ENCODE measurements around the gene ZFR2.
"Not testable (repeated sequence)": the region's sequence is repeated elsewhere in the genome, so short reads cannot be mapped to it uniquely, and the experiment has no call there.

The ZFR2 gene

DNA sequence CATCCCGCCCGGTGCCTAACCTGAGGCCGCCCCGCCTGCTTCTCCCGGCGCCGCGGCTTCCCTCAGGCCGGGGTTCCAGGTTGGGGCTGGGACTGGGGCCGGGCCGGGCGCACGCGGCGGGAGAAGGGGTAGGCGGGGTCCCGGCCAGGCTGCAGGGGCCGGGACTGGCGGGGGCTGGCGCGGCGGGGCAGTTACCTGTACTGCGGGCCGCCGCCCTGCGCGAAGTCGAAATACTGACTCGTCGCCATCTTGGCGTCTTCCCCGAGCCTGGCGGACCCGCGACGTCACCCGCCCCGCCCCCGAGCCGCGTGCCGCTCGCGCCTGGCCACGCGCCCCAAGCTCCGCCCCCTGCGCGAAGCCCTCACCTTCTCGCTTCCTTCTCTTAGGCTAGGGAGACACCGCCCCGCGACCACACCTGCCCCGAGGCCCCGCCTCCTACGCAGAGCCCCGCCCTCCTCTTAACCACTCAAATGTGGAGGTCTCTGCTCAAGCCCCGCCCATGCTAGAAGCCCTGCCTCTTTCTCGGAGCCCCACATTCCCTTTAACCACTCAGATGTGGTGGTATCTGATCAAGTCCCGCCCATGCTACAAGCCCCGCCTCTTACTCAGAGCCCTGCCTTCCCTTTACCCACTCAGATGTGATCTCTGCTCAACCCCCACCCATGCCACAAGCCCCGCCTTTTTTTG, at the start of gene ZFR2:
ZFR2 (minus strand) TSS at position 269 of the 687 bp plus-strand sequence; CDS start at position 248, 21 bp downstream.
- no peak for FAIRE-seq
- no peak for DNase-seq (ENCODE audit: insufficient read length, low spot score)

DNA sequence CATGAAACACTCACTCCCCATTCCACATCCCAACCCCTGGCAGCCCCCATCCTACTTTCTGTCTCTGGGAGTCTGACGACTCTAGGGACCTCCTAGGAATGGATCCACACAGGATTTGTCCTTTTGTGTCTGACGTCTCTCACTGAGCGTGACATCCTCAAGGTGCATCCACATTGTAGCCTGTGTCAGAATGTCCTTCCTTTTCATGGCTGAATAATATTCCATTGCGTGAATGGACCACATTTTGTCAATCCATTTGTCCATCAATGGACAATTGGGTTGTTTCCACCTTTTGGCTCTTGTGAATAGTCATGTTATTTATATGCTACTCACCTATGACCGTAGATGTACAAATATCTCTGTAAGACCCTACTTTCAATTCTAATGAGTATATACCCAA, 47.2 kb upstream of the ZFR2 start:
- FAIRE-seq (no peak), DNase-seq (ENCODE audit: insufficient read length, low spot score) (no peak)

DNA sequence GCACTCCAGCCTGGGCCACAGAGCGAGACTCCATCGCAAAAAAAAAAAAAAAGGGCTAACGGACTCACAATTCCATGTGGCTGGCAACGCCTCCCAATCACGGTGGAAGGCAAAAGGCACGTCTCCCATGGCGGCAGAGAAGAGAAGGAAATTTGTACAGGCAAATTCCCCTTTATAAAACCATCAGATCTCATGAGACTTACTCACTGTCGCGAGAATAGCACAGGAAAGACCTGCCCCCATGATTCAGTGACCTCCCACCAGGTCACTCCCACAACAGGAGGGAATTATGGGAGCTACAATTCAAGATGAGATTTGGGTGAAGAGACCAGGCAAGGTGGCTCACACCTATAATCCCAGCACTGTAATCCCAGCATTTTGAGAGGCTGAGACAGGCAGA, 45.4 kb upstream of the ZFR2 start:
- FAIRE-seq: no peak
- DNase-seq (ENCODE audit: insufficient read length, low spot score): no peak

DNA sequence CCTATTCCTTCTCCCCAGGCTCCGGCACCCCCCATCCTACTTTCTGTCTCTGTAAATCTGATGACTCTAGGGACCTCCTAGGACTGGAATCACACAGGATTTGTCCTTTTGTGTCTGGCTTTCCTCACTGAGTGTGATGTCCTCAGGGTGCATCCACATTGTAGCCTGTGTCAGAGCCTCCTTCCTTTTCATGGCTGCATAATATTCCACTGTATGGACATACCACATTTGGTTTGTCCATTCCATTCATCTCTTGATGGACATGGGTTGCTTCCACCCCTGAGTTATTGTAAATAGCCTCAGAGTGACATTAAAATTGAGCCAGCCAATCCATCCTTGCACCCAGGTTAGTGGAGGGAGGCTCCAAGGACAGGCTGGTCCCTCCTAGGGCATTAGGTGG, 41.3 kb upstream of the ZFR2 start:
- DNase-seq (ENCODE audit: insufficient read length, low spot score) (no peak), FAIRE-seq (no peak)

DNA sequence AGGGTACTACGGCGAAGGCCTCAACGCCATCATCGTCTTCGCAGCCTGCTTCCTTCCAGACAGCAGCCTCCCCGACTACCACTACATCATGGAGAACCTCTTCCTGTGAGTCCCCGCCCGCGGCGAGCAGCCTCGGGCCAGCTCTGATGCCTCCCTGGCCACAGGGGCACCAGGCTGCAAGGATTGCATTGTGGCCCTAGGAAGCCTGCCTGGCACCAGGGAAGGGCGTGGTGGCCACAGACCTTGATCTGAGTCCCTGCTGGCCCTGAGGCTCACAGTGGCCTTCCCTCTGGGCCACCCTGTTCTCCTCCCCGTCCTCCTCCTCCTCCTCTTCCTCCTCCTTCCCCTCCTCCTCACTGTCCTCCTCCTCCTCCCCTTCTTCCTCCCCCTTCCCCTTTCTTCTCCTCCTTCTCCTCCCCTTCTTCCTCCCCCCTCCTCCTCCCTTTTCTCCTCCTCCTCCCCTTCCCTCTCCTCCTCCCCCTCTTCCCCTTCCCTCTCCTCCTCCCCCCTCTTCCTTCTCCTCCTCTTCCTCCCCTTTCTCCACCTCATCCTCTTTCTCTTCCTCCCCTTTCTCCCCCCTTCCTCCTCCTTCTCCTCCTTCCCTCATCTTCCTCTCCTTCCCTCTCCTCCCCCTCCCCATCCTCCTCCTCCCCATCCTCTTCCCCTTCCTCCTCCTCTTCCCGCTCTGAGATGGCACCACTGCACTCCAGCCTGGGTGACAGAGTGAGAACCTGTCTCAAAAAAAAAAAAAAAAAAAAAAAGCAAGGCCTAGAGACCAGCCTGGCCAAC, 39.6 kb upstream of the ZFR2 start:
- FAIRE-seq: no peak

DNA sequence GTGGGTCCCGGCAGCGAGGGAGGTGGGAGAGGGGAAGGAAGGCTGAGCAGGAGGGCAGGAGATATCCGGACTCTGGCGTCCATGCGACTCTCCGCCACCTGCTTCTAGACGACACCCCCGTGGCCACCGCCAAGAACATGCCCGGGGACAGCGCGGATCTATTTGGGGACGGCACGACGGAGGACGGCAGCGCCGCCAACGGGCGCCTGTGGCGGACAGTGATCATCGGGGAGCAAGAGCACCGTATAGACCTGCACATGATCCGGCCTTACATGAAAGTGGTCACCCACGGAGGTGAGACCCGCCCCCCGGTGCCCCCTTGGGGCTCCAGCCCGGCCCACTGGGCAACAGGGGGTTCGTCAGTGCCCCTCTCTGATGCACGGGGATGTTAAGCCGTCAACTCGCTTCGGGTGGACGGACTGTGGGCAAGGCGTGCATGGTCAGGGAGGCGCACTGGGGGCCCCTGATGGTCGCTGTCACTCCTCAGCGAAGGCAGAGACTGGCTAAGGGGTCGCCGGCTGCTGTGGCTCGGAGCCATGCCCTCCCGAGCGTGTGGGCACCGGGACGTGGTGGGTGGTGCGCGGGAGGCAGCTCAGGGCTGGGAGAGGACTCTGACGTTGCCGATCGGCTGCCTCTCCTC, 38.9 kb upstream of the ZFR2 start:
- no peak for FAIRE-seq

More for the DNA sequence above, 39.6 kb upstream of the ZFR2 start:
- DNase-seq (ENCODE audit: insufficient read length, low spot score): no peak

DNA sequence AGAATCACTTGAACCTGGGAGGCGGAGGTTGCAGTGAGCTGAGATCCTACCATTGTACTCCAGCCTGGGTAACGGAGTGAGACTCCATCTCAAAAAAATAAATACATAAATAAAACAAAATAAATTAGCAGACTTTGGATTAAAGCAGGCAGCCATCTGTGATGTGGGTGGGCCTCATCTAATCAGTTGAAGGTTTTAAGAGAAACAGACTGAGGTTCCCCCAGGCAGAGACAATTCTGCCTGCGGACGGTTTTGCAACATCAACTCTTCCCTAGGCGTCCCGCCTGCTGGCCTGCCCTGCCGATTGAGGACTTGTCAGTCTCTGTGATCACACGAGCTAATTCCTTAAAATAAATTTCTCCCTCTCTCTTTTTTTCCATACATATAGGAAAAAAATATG, 35.4 kb upstream of the ZFR2 start:
- FAIRE-seq: no peak

More for the DNA sequence above, 38.9 kb upstream of the ZFR2 start:
- DNase-seq (ENCODE audit: insufficient read length, low spot score): no peak

DNA sequence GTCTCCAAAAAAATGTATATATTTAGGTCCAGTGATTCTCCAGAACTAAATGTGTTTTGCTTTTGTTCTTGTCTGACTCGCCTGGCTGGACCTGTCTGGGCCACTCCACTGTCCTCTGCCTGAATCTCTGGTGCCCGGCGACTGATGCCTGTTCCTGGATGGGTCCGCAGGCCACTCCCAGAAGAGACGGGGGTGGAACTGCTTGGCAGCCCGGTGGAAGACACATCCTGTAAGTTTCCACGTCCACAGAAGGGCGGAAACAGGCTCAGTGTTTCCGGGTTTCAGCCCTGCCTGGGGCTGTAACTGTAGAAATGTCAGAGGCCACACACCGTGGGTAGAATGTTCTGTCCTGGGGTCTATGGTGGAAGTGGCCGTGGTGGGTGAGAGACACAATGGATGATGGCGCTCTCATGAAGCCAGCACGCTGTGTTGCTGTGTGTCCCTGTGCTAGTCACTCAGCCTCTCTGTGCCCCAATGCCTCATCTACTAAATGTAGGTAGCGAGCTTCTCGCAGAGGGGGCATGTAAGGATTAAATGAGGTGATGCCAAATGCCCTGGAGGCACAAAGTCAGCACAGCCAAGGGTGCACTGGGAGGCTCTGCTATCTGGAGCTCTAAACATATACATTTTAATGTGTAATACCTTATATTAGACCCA, 33.6 kb upstream of the ZFR2 start:
- DNase-seq (ENCODE audit: insufficient read length, low spot score) (no peak), FAIRE-seq (no peak)

More for the DNA sequence above, 35.4 kb upstream of the ZFR2 start:
- no peak for DNase-seq (ENCODE audit: insufficient read length, low spot score)

DNA sequence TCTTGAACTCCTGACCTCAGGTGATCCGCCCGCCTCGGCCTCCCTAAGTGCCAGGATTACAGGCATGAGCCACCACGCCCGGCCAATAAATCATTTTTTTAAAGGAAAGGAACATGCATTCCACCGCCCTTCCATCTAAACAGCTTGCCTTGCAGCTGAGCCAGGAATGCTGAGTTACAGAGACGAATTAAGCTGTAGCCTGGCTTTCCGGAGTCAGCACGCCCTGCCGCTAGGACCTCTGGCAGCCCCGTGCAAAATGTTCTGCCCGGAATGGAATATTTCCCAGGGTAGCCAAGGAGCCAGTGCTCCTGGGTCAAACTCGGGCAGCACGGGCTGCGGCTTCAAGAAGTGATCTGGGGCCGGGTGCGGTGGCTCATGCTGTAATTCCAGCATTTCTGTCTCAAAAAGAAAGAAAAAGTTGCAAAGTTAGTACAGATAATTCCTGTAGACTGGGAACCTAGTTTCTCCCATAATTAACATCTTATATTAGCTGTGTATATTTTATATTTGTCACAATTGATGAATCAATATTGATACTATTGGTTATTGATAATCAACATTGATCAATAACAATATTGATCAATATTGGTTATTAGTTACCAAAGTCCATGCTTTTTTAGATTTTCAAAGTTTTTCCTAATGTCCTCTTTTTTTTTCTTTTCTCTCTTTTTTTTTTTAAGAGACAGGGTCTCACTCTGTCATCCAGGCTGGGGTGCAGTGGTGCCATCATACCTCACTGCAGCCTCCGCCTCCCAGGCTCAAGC, 30.9 kb upstream of the ZFR2 start:
- FAIRE-seq (no peak), DNase-seq (ENCODE audit: insufficient read length, low spot score) (no peak)

DNA sequence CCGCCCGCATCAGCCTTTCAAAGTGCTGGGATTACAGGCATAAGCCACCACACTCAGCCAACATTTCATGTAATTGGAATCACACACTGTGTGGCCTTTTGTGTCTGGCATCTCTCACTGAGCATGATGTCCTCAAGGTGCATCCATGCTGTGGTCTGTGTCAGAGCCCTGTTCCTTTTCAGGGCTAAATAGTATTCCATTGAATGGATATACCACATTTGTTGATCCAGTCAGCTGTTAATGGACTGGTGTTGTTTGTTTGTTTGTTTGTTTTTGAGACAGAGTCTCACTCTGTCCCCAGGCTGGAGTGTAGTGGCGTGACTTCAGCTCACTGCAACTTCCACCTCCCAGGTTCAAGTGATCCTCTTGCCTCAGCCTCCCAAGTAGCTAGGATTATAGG, 29.6 kb upstream of the ZFR2 start:
- DNase-seq (ENCODE audit: insufficient read length, low spot score): no peak

DNA sequence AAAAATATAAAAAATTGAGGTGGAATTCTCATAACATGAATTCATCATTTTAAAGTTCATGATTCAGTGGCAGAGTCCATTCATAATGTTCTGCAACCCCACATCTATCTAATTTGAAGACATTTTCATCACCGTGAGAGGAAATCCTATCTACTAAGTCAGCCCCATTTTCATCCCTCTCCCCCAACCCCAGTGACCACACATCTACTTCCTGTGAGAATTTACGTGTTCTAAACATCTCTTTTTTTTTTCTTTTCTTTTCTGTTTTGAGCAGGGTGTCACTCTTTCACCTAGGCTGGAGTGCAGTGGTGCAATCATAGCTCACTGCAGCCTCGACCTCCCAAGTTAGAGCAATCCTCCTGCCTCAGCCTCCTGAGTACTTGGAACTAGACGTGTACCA, 29.1 kb upstream of the ZFR2 start:
- DNase-seq (ENCODE audit: insufficient read length, low spot score) (no peak), FAIRE-seq (no peak)

More for the DNA sequence above, 29.6 kb upstream of the ZFR2 start:
- FAIRE-seq: no peak

DNA sequence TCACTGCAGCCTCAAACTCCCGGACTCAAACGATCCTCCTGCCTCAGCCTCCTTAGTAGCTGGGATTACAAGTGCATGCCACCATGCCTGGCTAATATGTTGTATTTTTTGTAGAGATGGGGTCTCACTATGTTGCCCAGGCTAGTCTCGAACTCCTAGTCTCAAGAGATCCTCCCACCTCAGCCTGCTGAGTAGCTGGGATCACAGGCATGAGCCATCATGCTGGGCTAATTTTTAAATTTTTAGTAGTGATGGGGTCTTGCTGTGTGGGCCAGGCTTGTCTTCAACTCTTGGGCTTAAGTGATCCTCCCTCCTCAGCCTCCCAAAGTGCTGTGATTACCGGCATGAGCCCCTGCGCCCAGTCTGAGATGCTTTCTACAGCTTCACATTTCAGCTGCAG, 26.9 kb upstream of the ZFR2 start:
- DNase-seq (ENCODE audit: insufficient read length, low spot score): no peak
- FAIRE-seq: no peak

DNA sequence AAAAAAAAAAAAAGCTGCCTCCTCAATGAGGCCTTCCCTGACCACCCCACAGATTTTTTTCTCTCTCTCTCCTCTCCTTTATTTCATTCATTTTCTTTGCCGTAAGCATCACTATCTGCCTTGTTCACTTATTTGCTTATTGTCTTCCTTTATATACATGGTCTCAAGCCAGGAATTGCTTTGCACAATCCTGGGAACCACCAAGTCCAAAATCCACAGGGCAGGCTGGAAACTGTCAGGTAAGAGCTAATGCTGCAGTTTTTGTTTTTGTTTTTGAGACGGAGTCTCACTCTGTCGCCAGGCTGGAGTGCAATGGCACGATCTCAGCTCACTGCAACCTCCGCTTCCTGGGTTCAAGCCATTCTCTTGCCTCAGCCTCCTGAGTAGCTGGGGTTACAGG, 26.1 kb upstream of the ZFR2 start:
- not testable (repeated sequence) for DNase-seq (ENCODE audit: insufficient read length, low spot score); FAIRE-seq

DNA sequence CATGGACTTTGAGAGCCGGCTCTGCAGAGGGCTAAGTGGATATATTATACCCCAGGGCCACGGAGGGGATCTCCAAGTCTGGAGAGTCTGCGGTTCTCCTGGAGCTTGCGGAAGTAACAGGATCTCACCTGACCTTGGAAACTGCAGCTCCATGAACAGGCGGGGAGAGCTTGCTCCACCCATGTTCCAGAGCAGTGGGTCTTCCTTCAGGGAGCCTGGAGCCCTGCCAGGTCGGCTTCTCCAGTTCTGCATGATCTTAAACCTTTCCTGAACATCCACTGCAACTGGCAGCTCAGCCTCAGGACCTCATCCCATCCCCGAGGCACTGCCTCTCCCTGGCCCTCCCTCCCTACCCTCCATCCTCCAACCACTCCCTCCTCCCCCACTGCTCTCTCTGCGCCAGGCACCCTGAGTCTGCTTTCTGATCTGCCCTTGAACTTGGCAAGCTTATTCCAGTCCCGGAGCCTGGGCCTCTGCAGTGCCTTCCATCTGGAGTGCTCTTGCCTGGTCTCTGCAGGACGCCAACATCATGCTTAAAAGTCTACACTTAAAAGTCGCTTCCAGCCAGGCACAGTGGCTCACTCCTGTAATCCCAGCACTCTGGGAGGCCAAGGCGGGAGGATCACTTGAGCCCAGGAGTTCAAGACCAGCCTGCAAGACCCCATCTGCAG, 24.8 kb upstream of the ZFR2 start:
- no peak for DNase-seq (ENCODE audit: insufficient read length, low spot score)
- no peak for FAIRE-seq

DNA sequence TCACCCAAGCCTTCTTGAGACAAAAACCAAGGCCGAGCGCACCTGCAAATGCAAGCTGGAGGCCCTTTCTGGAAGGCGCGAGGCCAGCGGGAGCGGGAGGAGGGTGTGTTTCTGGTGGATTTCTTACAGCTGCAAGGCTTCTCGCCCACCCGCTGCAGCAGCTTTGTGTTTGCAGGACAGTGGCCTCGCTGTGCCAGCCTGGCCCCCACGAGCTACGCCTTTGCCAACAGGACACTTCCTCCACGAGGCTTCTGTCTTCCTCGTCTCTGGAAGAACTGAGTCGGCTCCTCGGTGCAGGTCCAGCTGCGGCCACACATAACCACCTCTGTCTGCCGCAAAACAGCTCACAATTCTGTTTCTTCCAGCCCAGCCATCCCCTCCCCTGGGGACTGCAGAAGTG, 21.8 kb upstream of the ZFR2 start:
- FAIRE-seq (no peak), DNase-seq (ENCODE audit: insufficient read length, low spot score) (no peak)

DNA sequence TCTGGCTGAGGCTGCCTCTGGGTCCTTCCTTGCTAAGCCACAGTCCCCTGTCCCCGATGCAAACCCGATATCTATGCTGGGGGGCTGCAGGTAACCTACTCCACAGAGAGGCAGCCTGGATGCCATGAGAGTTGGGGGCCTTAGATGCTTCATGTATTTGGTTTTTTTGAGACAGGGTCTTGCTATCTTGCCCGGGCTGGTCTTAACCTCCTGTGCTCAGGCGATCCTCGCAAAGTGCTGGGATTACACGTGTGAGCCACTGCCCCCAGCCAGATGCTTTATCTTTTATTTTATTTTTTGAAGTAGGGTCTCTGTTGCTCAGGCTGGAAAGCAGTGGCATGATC, 13.2 kb upstream of the ZFR2 start:
- FAIRE-seq: no peak

DNA sequence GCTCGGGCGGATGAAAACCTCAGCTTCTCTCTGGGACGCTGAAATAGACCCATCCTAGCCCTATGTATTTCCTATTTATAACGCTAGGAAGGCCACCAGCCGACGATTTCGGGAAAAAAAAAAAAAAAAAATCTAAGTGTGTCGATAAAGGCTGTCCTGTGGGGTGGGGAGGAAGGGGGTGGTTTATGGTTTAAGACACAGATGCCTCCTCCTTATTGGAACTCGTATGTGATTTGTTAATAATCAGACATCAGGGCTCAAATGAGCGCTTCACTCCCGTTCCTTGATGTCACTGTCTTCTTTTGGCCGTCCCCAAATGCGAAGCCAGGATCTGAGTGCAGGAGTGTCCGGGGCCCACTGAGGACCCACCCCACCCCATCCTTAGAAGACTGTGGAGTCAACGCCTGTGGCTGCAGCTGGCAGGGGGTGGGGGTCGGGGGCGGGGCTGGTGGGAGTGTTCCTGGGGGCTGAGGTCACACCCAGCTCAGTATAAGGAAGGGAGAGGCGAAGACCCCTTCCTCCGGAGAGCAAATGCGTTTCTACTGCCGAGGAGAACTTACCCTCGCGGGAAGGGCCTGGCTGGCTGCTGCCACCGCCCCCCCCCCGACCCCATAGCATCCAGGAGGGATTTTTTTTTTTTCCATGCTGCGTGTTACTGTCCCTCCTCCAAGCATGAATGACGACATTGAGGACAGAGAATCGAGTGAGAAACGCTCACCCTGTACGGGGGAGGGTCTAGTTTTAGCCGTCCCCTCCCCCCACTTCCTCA, 12.6 kb upstream of the ZFR2 start:
- FAIRE-seq: no peak
- no peak for DNase-seq (ENCODE audit: insufficient read length, low spot score)

More for the DNA sequence above, 13.2 kb upstream of the ZFR2 start:
- no peak for DNase-seq (ENCODE audit: insufficient read length, low spot score)

DNA sequence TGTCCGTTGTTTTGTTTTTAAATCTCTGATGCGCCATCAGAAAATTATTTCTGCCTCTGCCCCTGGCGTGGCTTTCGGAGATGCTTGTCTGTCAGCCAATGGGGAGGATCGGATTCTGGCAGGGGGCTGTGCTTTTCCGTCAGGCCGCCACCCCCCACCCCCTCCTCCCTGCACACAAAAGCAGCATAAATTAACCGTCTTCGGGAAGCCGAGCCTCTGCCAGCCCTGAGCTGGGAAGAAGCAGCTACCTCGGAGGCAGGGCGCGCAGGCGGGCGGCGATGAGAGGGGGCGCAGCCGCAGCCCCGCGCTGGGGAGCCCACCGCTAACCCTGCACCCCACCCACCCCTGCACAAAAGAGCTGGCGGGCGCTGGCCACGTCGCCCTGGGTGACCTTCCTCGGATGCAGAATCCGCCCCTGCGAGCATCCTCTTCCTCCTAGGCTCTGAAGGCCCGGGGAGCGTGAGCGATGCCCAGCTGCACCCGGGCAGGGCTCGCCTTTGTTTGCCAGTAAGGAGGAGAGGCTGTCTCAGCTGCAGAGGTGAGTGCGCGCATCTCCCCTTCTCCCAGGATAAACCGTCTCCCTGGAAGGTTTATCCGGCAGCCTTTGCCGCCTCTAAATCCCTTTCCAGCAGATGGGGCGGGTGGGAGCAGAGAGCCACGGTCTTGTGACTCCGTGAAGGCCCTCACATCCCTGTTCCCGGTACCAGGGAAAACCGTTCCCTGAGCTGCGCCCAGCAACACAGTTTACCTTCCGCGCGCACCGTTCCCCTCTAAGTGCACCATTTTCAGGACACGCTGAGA, 11.8 kb upstream of the ZFR2 start, which contains the start of gene ATCAY:
ATCAY (plus strand) TSS at position 215 of the 801 bp plus-strand sequence. CDS start 5,083 bp downstream, outside the sequence.
- DNase-seq (ENCODE audit: insufficient read length, low spot score): peak; percentile 41
- no peak for FAIRE-seq
